Right lobe of liver (tissue), 4 donors: ENCODE measurements around the gene KXD1.

Source experiments
- POLR2A ChIP-seq: fragments of 450-650 bp; IDR thresholded peaks from one replicate; pipeline ENCODE4 v1.6.1; 2017; ENCODE audit warnings: antibody characterized with exemption, mild to moderate bottlenecking
- TF ChIP-seq, protein P1 (sequence below), 4 donors: fragments of 200-600 bp in 3 of 4; fragments of 450-650 bp in 1 of 4; IDR thresholded peaks; one replicate each; pipeline versions ENCODE4 v1.5.1 to v1.8.0; 2016 to 2022; ENCODE audit warnings: antibody characterized with exemption in 4 of 4, mild to moderate bottlenecking in 2 of 4
- donor health status: DM: no; HTN: no; CAD: no.
- donor health status: DM: no; HTN: no; CAD: no.
- donor health status: DM: no; HTN: yes; CAD: no.

DNA sequence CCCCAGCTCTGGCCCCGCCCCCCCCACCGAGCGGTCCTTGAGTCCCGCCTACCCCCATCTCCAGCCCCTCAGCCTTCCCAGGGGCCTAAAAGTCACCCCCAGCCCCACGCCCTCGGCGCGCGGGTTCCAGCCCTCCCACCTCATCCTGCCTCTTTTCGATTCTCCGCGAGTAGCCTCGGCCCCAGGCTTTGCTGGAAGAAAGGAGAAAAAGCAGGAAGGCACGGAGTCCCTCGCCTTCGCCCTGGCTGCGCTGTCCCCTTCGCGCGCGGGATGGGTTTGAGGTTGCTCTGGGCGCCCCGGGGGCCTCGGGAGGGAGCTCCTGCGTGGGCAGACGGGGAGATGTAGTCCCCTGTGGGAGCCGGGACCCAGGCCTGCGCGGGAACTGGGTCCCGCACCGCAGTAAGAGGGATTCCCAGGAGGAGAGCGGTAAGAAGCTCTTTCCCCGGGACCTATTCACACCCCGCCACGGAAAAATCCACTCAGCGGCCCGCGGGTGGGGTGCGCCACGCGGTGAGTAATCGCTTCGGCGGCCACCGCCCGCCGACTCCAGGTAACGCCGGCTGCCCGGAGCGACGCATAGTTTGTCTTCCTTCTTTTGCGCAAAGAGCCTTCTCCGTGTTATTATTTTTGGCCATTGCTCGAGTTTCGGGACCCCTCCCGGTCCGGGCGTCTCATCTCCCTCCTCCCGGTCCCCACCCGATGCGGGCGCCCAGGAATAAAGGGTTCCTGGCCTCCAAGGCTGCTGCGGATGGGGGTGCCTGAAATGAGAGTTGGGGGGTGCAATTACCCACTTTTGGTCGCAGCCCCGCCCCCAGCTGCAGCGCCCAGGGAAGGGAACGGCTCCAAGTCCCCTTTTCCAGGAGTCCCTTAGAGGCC is 49.8 kb downstream of the KXD1 start:
- no peak for TF ChIP-seq POLR2A
- TF ChIP-seq, protein P1, sequence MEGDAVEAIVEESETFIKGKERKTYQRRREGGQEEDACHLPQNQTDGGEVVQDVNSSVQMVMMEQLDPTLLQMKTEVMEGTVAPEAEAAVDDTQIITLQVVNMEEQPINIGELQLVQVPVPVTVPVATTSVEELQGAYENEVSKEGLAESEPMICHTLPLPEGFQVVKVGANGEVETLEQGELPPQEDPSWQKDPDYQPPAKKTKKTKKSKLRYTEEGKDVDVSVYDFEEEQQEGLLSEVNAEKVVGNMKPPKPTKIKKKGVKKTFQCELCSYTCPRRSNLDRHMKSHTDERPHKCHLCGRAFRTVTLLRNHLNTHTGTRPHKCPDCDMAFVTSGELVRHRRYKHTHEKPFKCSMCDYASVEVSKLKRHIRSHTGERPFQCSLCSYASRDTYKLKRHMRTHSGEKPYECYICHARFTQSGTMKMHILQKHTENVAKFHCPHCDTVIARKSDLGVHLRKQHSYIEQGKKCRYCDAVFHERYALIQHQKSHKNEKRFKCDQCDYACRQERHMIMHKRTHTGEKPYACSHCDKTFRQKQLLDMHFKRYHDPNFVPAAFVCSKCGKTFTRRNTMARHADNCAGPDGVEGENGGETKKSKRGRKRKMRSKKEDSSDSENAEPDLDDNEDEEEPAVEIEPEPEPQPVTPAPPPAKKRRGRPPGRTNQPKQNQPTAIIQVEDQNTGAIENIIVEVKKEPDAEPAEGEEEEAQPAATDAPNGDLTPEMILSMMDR (IDR thresholded peaks at IDR 0.05): no peak
